ENCODE data around the gene HOXB13.

DNA sequence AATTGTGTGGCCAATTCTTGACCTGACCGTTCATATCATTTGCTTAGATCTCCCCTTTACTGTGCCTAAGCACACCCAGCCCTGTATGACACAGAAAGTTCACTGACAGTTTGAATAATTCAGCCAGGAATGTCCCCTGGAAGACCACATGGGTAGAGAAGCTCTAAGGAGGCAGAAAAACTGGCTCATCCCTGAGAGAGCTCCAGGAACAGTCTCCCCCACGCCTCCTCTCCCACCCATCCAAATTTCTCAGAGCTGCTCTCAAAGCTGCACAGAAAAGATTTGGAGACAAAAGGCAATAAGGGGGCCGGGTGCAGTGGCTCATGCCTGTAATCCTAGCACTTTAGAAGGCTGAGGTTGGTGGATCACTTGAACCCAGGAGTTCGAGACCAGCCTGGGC, 17.4 kb downstream of the HOXB13 start:
- TF ChIP-seq, protein P1, sequence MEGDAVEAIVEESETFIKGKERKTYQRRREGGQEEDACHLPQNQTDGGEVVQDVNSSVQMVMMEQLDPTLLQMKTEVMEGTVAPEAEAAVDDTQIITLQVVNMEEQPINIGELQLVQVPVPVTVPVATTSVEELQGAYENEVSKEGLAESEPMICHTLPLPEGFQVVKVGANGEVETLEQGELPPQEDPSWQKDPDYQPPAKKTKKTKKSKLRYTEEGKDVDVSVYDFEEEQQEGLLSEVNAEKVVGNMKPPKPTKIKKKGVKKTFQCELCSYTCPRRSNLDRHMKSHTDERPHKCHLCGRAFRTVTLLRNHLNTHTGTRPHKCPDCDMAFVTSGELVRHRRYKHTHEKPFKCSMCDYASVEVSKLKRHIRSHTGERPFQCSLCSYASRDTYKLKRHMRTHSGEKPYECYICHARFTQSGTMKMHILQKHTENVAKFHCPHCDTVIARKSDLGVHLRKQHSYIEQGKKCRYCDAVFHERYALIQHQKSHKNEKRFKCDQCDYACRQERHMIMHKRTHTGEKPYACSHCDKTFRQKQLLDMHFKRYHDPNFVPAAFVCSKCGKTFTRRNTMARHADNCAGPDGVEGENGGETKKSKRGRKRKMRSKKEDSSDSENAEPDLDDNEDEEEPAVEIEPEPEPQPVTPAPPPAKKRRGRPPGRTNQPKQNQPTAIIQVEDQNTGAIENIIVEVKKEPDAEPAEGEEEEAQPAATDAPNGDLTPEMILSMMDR (IDR thresholded peaks at IDR 0.05) = no peak
- TF ChIP-seq RNF2 (IDR thresholded peaks at IDR 0.05; ENCODE audit: borderline replicate concordance, low read depth) (no peak), POLR2A (IDR thresholded peaks at IDR 0.05; ENCODE audit: low read length) (no peak), ESRRA (IDR thresholded peaks at IDR 0.05; ENCODE audit: borderline replicate concordance, low read length) (no peak), NFE2L2 (conservative IDR thresholded peaks at IDR 0.05; ENCODE audit: low read length) (no peak), CHD2 (IDR thresholded peaks at IDR 0.05; ENCODE audit: low read length, partially characterized antibody) (no peak)
- TF ChIP-seq, protein P2, sequence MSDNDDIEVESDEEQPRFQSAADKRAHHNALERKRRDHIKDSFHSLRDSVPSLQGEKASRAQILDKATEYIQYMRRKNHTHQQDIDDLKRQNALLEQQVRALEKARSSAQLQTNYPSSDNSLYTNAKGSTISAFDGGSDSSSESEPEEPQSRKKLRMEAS (IDR thresholded peaks at IDR 0.05) = no peak
- TF ChIP-seq, protein P3, sequence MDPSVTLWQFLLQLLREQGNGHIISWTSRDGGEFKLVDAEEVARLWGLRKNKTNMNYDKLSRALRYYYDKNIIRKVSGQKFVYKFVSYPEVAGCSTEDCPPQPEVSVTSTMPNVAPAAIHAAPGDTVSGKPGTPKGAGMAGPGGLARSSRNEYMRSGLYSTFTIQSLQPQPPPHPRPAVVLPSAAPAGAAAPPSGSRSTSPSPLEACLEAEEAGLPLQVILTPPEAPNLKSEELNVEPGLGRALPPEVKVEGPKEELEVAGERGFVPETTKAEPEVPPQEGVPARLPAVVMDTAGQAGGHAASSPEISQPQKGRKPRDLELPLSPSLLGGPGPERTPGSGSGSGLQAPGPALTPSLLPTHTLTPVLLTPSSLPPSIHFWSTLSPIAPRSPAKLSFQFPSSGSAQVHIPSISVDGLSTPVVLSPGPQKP (IDR thresholded peaks at IDR 0.05; ENCODE audit: low read depth, low read length) = no peak
- TF ChIP-seq, protein P4, sequence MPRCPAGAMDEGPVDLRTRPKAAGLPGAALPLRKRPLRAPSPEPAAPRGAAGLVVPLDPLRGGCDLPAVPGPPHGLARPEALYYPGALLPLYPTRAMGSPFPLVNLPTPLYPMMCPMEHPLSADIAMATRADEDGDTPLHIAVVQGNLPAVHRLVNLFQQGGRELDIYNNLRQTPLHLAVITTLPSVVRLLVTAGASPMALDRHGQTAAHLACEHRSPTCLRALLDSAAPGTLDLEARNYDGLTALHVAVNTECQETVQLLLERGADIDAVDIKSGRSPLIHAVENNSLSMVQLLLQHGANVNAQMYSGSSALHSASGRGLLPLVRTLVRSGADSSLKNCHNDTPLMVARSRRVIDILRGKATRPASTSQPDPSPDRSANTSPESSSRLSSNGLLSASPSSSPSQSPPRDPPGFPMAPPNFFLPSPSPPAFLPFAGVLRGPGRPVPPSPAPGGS (IDR thresholded peaks at IDR 0.05) = no peak

Data from A549 (cell line).